Measurements from ENCODE around the gene SLC25A51.
A peak's percentile ranks its signal among the peaks of the same experiment; 100 is the strongest.

SLC25A51 gene, protein sequence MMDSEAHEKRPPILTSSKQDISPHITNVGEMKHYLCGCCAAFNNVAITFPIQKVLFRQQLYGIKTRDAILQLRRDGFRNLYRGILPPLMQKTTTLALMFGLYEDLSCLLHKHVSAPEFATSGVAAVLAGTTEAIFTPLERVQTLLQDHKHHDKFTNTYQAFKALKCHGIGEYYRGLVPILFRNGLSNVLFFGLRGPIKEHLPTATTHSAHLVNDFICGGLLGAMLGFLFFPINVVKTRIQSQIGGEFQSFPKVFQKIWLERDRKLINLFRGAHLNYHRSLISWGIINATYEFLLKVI

DNA sequence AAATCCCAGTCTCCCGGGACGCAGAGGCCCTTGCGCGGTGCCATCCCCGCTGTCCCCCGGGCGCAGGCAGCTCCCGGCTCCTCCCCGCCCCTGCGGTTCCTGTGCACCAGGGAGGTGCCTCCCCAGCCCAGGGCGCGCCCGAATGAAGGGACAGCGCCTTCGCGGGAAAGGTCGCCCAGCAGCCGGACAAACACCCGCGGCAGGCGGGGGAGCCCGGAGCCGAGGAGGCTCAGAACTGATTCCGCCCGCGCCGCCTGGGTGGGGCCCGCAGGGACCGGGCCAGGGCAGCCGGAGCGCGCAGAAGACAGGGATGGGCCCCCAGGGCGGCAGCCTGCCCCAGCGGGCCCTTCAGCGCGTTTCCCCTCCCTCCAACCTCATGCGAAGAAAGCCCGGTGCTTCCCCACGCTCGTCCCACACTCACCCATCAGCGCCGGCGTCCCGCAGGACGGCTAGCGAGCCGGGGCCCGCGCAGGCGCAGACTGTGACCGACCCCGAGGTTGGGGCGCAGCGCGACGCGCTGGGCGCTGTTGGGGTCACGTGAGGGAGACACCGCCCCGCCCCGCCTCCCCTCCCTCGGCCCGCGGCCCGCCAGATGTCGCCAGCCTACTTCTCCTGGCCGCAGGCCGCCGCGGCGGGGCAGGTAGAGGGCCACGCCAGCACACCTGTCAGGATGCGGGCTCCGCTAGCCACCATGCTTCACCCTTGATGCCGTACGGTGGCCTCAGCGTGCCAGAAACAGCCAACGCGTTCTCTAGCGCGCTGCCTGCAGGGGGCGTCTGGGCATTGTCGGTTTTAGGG lies at the start of gene SLC25A51:
TSS of gene SLC25A51 (minus strand) at position 481 of the 798 bp plus-strand sequence. CDS start 15,577 bp downstream, outside the sequence.
- DNase-seq (ENCODE audit: low read depth in 3 of 3, low spot score in 1 of 3): peak; percentile 84 to 97 (median 94)

DNA sequence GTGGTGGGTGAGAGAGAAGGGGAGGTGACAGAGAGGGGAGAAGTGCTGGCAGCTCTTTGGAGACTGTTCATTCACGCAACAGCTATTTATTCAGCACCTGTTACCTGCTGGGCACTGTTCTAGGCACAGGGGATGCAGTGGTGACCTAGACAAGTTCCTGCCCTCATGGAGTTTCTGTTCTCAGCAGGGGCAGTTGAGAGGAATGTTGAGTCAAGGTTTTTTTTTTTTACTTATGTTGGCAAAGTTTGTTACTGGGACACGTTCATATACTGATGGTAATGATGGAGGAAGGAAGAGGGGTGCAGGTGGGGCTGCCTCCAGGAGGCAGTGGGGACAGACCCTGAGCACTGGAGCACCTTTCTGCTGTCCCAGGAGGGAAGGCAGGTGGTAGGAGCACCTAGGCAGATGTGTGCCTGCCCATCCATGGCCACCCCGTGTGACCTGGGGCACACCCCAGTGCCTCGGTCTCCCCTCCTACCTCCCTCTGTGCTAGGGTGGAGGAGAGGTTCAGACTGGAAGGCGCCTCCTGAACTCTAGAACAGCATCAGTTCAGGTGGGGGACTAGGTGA lies 49.4 kb upstream of the SLC25A51 start:
- no peak for DNase-seq (ENCODE audit: low read depth in 3 of 3, low spot score in 1 of 3)

DNA sequence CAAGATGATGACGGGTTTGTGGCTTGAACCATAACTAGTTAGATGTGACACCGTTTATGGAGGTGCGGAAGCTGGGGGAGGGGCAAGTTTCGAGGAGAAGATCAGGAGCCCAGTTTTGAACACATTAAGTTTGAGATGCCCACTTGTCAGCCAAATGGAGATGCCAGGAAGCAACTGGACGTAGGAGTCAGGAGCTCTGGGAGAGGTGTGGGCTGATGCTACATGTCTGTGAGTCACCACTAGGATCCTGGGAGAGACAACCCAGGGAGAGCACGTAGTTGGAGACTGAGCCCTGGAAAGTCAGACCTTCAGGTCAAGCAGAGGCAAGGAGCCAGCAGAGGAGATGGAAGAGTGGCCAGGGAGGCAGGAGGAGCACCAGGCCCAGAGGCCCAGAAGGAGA lies 48.8 kb upstream of the SLC25A51 start:
- no peak for DNase-seq (ENCODE audit: low read depth in 3 of 3, low spot score in 1 of 3)

DNA sequence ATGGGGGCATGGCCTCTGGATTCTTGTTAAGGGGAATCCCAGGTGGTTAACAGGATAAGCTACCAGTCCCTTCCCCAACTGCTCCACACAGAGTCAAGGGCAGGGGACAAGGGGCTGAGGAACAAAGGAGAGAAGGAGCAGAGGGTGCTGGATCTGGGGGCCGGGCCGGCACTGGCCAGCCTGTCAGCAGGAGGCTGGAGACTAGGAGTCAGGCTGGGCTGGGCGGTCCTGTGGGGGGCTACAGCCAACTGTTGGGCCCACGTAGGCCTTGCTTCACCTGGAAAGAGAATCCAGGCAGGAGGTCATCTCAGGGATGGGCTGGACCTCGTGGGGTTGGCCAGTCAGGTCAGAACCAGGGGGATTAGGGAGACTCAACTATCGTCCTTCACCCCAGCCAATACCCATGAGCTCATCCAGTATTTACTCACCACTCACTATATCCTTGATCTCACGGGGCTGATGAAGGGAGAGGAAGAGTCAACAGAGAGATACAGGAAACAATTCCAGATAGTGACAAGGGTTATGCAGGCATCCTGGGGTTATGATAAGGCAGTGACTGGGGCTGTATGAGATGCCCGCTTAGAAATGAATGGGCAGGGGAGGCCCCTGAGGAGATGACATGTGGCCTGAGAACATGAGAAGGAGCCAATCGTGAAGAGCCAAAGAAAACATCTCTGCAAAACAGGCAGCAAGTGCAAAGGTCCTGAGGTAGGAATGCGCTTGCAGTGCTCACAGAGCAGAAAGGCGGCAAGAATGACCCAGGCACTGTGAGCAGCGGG lies 47.9 kb upstream of the SLC25A51 start:
- no peak for DNase-seq (ENCODE audit: low read depth in 3 of 3, low spot score in 1 of 3)

DNA sequence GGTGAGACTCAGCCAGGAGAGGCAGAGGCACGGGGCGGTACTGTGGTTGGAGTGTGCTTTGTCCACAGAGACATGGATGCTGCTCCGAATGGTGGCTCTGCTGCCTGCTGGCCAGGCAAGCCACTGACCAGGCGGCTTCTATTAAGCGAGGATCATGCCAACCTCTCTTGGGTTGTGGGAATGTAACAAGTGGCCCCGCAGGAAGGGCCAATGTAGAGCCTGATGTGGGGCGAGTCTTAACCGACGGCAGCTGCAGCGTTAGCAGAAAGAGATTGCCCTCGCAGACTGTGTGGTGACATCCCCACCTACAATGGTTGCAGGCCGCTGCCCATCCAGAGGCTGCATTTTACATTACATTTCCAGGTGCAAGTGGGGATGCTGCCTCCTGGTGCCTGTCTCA lies 46.6 kb upstream of the SLC25A51 start:
- no peak for DNase-seq (ENCODE audit: low read depth in 3 of 3, low spot score in 1 of 3)

DNA sequence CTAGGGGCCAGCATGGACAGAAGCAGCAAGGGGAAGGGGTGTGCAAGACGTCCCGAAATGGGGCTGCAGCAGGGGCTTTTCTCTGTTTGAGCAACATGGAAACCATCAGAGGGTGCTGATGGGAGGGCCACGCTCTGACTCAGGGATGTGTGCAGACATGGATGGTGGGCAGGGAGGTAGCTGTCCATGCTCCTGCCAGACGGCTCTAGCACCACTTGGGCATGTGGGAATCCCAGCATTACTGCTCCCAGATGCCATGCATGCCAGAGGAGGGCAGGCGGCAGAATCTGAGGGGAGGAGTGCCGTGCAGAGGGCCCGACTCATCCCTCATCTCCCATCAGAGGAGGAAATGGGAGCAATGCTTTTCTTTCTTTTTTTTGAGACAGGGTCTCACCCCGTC lies 45.6 kb upstream of the SLC25A51 start:
- DNase-seq (ENCODE audit: low read depth in 3 of 3, low spot score in 1 of 3): no peak

DNA sequence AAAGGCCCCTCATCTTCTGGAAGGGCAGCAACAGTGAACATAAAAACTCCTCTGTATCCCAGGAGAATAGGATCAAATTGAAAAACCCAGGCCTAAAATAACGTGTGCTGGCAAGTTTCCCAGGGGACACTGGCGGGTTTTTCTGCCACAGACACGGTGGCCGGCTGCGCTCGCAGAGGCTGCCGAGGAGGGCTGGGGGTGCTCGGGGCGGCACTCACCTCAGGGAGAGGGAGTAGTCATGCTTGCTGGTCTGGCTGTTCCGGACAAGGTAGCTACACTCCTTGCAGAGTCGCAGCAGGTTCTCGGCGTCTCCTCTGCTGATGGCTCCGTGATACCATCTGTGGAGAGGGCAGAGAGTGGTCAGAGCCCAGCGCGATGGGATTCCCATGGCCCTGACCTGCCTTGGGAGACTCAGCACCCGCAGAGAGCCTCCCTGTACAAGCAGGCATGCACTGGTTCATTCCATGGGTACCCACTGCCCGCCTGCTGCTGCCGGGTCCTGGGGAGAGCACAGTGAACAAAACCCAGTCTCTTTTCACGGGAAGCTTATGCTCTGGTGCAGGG lies 44.6 kb upstream of the SLC25A51 start:
- DNase-seq (ENCODE audit: low read depth in 3 of 3, low spot score in 1 of 3): no peak

DNA sequence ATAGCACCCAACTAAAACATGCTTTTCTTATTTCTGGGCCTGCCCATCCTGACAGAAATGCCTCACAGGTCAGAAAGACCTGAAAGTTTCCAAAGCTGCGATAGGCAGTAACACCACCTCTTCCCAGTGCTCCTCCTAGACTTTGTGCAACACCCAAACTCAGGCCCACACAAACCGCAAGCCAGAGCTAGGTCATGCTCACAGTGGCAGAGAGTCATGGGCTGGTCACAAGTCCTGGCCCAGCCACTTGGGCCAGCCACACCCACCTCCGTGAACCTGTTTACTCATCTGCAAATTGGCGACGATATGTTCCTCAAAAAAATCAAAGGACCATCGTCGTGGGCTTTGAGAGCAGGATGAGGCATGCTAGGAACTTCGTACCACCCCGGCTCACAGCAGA lies 44.0 kb upstream of the SLC25A51 start:
- no peak for DNase-seq (ENCODE audit: low read depth in 3 of 3, low spot score in 1 of 3)

DNA sequence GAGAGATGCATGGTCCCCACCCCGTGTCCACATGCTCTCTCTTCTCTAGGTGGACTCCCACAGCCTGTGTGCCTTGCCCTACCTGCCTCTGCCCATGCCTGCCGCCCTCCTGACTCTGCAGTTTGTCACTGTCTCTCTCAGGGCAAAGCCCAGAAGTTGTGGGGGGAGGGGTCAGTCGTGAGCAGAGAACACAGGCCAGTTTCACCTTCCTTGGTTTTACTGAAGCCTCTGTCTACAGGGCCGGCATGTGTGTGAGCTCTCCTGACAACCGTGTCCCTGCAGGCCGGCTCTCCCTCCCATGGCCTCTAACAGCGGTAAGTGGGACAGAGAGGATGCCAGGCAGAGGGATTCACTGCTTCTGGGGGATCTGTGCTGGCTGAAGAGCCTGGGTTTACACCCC lies 43.5 kb upstream of the SLC25A51 start:
- DNase-seq (ENCODE audit: low read depth in 3 of 3, low spot score in 1 of 3): no peak

DNA sequence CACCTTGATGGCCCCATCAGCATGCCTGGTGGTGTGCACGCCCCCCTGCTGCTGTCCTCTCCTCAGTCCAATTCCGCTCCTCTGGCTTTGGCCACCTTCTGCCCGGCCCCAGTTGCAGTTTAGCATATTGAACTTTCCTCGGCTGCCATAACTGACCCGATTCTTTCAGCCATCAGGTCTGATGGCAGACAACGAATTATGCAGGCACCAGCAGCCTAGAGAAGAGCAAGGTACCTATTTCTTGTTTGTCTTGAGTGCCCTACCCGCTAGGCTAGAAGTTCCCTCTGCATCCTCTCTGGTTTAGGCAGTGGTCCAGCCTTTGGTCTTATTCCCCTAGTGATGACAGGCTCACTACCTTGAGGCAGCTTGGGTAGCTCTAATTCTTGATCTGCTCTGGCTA lies 43.0 kb upstream of the SLC25A51 start:
- DNase-seq (ENCODE audit: low read depth in 3 of 3, low spot score in 1 of 3): no peak

DNA sequence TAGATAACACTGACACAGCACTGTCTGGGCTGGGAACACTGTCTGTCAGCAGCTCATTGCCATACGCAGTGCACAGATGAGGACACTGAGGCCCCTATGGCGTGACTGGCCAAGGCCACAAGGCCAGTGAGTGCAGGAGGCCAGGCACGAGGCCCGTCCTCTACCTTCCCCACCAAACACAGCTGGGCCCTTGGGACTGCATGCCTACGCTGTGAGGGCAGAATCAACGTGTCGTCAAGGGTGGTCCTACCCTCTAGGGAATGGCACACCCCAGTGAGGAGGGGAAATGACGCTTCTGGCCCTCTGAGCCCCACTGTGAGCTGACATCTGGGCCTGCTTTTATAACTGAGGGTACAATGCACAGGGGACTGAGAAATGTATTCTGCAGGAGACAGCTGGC lies 42.1 kb upstream of the SLC25A51 start:
- no peak for DNase-seq (ENCODE audit: low read depth in 3 of 3, low spot score in 1 of 3)

DNA sequence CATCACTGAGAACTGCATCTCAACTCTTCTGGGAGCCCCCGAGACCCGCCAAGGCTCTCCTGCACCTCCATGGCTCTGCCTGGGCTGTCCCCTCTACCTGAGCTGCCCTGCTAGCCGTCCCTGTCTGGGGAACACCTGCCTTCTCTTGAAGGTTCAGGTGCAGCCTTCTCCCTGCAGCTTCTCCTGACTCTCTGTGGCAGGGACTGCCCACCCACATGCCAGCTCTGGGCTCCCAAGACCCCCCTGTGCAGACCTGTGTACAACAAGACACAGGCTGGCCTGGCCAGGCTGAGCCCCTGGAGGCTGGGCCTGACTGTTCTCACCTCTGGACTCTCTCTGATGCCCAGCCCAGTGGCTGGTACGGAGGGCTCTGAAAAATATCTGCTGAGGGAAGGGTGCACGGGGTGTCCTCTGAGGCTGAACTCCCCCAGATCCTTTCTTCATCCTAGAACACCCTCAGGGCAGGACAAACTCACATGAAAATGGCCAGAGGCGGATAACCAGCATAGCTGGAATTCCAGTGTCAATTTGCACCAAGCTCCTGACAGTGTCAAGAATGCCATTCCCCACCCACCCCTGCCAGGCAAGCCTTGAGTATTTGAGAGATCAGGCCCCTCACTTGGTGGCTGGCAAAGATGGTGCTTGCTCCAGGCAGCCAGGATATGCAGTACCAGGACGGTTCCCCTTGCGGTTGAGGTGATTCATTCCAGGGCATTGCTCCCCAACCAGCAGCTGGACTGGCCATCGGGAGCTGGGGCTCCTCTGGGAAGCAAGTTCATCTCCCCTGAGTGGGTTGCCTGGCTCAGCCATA lies 40.9 kb upstream of the SLC25A51 start:
- DNase-seq (ENCODE audit: low read depth in 3 of 3, low spot score in 1 of 3): no peak

DNA sequence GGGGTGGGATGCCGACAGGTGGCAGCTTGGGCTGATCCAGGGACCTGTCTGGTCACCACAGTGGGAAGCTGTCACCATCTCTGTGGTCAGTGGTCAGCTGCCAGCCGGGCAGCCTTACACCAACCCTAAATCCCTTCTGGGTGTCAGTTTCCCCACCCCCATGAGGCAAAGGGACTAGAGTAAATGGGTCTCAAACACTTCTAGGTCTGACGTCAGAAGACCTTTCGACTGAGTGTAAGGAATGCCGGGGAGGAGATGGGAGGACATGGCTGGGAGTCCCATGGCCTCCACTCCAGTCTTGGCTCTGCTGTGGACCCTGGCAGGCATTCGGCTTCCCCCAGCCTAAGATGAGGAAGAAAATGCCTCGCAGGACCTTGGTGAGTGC lies 40.3 kb upstream of the SLC25A51 start:
- DNase-seq (ENCODE audit: low read depth in 3 of 3, low spot score in 1 of 3): no peak

DNA sequence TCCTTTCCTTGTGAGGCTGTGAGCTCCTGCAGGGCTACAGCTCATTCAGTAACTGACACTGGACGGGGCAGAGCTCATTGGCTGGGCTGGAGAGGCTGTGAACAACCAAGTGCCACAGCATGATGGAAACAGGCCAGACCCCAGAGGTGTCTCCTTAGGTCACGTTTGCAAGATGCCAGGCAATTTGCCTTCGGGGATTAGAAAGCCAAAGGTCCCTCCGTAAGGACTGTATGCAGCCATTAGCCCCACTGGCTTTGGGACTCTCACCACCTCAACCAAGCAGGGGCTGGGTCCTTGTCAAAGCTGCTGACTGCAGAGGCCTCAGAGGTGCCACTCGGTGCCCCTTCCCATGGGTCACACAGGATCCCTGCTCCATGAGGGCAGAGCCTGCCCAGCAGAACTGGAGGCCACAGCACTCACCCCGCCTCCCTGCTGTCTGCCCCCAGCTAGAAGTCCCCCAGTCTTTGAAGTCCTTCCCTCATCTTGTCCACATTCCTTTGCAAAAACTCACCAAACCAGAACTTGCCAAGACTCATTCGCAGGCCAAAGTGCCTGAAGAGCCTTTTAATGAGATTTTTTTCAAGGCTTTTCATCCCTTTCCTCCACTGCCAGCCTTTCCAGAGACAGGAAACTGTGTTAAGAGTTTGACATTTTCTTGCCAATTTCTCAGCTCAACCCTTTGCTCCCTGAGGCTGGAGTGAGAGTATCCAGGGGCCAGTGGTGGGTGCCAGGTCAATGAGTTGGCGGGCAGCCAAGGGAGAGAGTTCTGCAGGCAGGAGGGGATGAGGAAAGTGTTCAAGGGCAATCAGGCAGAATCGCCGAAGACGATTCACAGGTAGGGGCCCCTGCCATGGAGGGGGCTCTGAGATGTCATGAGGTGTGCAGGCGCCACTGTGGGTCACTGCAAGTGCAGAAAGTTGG lies 39.7 kb upstream of the SLC25A51 start:
- no peak for DNase-seq (ENCODE audit: low read depth in 3 of 3, low spot score in 1 of 3)

DNA sequence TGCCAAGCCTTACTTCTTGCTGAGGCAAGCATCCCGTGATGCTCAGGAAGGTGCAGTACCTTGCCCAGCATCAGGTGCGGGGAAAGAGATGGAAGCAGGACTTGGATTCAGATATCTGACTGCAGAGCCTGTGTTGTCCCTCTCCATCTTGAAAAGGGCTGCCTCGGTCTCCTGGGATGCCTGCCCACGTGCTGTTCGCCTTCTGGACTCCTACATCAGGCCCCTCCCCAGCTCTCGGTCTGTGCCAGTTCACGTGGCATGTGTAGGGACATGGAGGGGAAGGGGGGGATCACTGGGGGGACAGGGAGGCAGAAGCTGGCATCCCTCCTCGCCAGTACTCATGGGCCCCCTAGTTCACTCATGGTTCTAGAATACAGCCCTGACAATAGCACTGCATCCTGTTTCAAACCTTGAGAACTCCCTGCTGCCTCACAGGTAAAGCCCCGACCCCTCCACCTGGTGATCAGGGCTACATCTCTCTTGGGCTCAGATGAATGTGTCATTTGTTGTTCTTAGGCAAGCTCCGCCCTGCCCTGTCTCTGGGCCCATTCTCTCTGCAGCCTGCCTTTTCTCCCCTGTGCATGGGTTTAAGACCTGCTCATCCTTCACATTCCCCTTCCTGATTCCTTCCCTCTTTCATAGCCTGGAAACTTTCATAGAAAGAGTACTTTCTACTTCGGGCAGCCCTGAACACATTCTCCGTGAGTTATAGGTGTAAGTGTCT lies 38.9 kb upstream of the SLC25A51 start:
- DNase-seq (ENCODE audit: low read depth in 3 of 3, low spot score in 1 of 3): no peak

DNA sequence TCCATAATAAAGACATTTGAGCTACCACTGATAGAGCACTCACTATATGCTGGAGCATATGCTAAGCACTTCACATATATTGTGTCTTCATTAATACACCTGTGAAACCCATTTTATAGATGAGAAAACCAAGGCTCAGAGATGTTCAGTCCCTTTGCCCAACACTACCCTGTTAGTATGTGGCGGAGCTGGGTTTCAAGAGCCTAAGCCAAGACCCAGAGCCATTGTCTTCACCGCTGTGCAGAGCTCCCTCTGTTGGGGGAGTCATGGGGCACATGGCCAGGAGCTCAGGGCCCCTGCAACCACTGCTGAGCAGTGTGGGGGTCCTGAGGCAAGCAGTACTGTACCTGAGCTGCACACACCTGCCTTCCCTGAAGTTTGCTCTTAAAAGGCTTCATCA lies 37.3 kb upstream of the SLC25A51 start:
- no peak for DNase-seq (ENCODE audit: low read depth in 3 of 3, low spot score in 1 of 3)

DNA sequence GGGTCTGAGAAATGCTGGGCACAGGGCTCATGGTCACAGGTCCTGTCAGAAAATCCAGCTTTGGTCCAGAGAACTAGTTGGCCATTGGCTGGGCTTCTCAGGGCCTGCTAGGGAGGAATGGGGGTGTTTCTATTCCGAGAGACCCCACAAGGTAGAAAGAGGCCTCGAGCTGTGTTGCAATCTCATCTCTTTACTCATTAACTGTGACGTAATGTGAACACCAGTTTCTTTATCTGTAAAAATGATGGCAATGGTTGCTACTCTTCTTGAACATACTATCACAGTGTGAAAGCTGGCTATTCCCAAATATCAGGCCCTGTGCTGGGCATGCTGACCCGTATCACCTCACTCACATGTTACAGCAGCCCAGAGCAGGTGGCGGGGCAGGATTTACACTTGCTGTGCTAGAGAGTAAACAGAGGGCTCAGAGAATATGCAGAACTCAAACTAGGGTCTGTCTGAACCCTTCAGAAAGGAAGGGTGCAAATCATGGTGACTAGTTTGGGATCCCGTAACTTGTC lies 35.7 kb upstream of the SLC25A51 start:
- no peak for DNase-seq (ENCODE audit: low read depth in 3 of 3, low spot score in 1 of 3)

DNA sequence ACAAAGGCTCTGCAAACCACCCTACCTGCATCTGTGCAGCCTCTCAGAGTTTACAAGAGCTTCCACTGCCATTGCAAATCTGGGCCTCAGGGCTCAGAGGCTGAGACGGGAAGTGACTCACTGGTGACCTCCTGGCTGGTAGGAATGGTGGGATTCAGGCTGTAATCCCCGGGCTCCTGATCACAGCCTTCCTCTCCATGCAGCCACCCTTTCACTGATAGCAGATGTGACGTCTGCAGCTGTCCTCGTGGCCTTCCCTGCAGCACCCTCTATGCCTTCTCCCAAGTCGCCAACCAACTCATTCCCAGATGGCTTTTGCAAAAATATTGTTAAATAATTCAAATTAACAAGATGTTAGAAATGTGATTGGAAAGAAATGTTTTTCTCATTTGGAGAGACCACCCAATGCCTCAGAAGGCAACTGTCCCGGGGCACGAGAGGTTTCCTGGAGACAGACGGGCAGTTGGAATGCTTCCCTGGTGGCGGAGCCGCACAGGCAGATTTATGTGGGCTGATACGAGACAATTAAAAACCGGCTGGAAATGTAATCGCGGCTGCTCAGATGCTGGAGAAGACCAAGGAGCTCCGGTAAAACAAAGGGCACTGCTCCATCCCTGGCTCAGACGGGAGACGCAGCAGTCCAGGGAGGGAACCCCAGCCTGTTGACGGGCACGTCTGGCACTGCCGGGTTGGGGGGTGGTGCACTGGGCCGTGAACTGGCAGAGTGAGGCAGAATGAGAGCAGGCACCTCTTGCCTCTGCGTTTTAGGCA lies 34.4 kb upstream of the SLC25A51 start:
- DNase-seq (ENCODE audit: low read depth in 3 of 3, low spot score in 1 of 3): no peak

All from stimulated activated CD4-positive, alpha-beta T cell treated with anti-CD3 and anti-CD28 coated beads, TNF-alpha, amount 100 ng/mL, for 1 hour (primary cell).